Stimulated activated naive CD8-positive, alpha-beta T cell treated with anti-CD3 and anti-CD28 coated beads, Interleukin-15, amount 100 ng/mL, for 72 hours (primary cell): ENCODE data around the gene GPER1.
"Not testable (repeated sequence)": the region's sequence is repeated elsewhere in the genome, so short reads cannot be mapped to it uniquely, and the experiment has no call there.

Source experiments
- ATAC-seq: fragments of 150-1000 bp; cut with Tn5 transposase; 2 replicates; pipeline ENCODE4 v1.10.0; 2021; ENCODE audit warnings: mild to moderate bottlenecking, moderate library complexity
- DNase-seq, 2 donors: peaks; one replicate each; pipeline ENCODE4 v3.0.0; 2021 to 2022
- H3K27ac Mint-ChIP-seq, 2 donors: one replicate each; pipeline ENCODE4 v1.8.0; 2022; ENCODE audit warnings: mild to moderate bottlenecking in 2 of 2, mixed read lengths in 2 of 2, moderate library complexity in 2 of 2
- H3K27me3 Mint-ChIP-seq: one replicate; pipeline ENCODE4 v1.8.0; 2022; ENCODE audit warnings: mixed read lengths
- H3K4me1 Mint-ChIP-seq: one replicate; pipeline ENCODE4 v1.8.0; 2022; ENCODE audit warnings: mild to moderate bottlenecking, mixed read lengths
- H3K4me3 Mint-ChIP-seq, 2 donors: one replicate each; pipeline ENCODE4 v1.8.0; 2022; ENCODE audit warnings: mild to moderate bottlenecking in 2 of 2, mixed read lengths in 2 of 2, moderate library complexity in 1 of 2
- H3K9me3 Mint-ChIP-seq, 2 donors: one replicate each; pipeline ENCODE4 v1.8.0; 2022; ENCODE audit warnings: mixed read lengths in 2 of 2

The GPER1 gene

DNA sequence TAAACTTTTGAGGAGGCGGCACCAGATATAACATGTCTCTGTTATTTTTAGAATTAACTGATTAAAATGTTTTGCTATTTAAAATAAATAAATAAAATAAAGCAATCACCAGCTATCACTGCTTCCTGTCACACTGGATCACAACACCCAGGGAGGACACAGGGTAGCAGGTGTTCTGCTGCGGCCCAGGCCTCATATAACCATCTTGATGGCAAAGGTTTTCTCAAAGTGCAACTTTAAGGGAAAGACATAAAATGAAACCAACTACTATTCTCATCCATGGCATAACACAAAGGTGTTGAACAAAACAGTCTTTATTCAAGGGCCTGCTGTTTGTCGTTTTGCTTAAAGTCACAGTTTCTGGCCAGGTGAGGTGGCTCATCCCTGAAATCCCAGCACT lies 23.2 kb downstream of the GPER1 start:
- DNase-seq, result no peak
- H3K4me1 Mint-ChIP-seq, result peaks cover 13% of the 10 kb centered on the region
- no peaks in the 10 kb centered on the region for H3K27me3 Mint-ChIP-seq
- peaks cover 0 to 6% of the 10 kb centered on the region in 2 donors for H3K9me3 Mint-ChIP-seq
- ATAC-seq, result no peak
- no peak overlapping the region for H3K27ac Mint-ChIP-seq
- H3K4me3 Mint-ChIP-seq, result no peak overlapping the region

DNA sequence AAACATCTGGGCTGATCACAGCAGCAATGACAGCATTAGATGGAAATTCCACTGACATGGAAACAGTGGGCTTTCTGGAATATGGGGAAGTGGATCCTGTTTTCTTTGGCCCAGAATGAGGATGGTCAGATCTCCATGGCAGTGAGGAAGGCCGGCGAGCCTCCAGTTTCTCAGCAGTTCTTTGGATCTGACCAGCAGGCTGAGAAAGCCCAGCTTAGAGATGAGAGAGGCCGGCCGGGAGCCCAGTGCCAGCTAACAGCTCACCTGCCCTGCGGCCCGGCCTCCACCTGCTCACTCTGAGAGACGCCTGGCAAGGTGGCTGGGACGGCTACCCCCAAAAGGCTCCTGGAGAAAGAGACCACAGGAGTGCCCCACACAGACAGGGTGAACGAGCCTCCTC lies 24.2 kb downstream of the GPER1 start:
- Mint-ChIP-seq H3K27ac (no peak overlapping the region), H3K9me3 (peaks cover 0 to 8% of the 10 kb centered on the region in 2 donors), H3K4me3 (no peak overlapping the region), H3K27me3 (no peaks in the 10 kb centered on the region), H3K4me1 (peaks cover 13% of the 10 kb centered on the region)
- DNase-seq, result no peak
- ATAC-seq, result no peak

DNA sequence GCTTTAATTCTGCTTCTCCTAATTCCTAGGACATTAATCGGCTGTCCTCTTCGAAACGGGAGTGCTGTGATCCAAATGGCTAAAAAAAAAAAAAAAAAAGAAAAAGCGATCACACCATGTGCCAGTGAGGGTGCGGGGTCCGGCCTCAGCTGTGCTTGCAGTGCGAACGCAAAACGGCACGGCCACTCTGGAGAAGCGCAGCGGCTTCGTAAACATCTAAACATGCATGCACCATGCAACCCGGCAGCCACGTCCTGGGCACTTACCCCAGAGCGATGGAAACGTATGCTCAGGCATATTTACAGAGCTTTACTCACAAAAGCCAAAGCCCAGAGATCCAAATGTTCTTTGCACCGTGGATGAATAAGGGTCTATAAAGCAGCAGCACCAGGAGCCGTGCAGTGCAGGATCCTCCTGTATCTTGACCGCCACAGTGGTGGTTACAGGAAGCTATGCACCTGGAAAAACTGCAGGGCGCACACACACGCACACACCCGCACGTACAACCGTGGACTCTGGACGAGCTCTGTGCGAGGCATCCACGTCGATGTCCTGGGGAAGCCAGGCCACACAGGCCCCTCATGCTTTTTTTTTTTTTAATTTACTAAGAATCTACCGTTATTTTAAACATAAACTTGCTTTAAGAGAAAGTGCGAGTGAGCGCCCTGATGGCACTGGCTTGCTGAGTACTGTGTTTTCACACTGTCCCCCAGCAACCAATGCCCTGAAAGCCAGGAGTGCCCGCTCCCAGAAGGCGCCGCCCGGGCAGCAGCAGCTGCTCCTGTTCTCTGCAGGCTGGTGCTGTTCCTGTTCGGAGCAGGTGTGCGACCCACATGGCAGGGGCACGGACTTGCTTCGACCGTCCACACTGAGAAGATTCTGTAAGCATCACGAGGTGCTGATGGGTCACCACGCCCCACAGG lies 25.0 kb downstream of the GPER1 start:
- Mint-ChIP-seq H3K4me1 (peaks cover 18% of the 10 kb centered on the region), H3K27ac (peak overlapping the region in 1 of 2 donors; percentile 69), H3K27me3 (no peaks in the 10 kb centered on the region), H3K4me3 (no peak overlapping the region), H3K9me3 (peaks cover 0 to 14% of the 10 kb centered on the region in 2 donors)
- DNase-seq (no peak), ATAC-seq (no peak)

DNA sequence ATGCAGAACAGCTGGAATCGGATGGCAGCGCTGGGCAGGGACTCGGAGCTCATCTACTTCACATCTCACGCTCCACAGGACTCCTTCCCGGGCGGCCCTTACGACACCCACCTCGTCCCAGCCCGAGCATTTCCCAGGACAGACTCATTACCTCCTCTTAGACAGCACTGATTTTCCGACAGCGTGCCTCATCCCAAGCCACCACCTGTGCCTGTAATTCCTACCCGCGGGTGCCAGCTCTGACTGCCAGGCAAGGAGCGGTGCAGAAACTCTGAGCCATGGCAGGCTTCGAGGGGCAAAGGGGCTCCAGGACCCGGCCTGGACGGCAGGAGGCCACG lies 25.6 kb downstream of the GPER1 start:
- no peak for DNase-seq
- Mint-ChIP-seq H3K9me3 (peaks cover 0 to 16% of the 10 kb centered on the region in 2 donors), H3K27me3 (no peaks in the 10 kb centered on the region), H3K4me3 (no peak overlapping the region), H3K4me1 (peaks cover 25% of the 10 kb centered on the region), H3K27ac (no peak overlapping the region)
- ATAC-seq, result no peak

DNA sequence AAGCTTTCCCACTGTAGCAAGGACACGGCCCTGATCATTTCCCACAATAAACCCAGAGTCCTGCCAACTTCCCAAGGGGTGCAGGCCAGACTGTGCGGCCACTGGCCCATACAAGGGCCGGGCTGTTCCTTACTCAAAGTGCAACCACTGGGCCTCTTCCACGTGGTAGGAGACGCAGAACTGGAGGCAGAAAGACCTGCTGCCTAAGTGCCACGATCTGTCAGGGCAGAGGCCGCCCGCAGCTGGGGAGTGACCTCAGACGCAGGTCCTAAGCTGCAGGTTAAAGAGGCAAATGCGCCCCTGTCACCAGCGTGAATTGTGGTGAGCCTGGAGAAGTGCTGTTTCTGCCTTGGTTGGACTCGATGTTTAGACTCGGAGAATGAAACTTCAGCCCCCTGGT lies 26.2 kb downstream of the GPER1 start:
- Mint-ChIP-seq H3K27me3 (no peaks in the 10 kb centered on the region), H3K9me3 (peaks cover 0 to 16% of the 10 kb centered on the region in 2 donors), H3K4me1 (peaks cover 29% of the 10 kb centered on the region), H3K27ac (no peak overlapping the region), H3K4me3 (no peak overlapping the region)
- DNase-seq, result no peak
- ATAC-seq, result no peak

DNA sequence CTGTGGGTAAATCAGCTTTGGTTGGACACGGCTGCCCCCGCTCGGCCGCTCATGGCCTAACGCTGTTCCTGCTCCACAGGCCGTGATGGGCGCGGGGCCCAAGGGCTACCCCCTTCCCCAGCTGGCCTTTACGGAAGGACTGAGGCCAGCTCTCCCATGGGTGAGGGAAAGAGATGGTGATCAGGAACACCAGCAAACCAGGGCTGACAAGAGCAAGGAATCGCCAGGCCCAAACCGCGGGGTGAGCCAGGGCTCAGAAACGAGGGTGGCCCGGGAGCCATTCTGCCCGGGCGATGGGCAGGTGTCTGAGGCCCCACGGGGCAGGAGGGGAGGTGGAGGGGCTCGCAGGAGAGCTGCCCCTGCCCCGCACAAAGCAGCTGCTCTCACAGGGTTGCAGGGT lies 26.6 kb downstream of the GPER1 start:
- no peak for ATAC-seq
- peaks cover 0 to 16% of the 10 kb centered on the region in 2 donors for H3K9me3 Mint-ChIP-seq
- H3K4me3 Mint-ChIP-seq, result no peak overlapping the region
- H3K27ac Mint-ChIP-seq, result no peak overlapping the region
- DNase-seq, result no peak
- peaks cover 33% of the 10 kb centered on the region for H3K4me1 Mint-ChIP-seq
- H3K27me3 Mint-ChIP-seq, result no peaks in the 10 kb centered on the region

DNA sequence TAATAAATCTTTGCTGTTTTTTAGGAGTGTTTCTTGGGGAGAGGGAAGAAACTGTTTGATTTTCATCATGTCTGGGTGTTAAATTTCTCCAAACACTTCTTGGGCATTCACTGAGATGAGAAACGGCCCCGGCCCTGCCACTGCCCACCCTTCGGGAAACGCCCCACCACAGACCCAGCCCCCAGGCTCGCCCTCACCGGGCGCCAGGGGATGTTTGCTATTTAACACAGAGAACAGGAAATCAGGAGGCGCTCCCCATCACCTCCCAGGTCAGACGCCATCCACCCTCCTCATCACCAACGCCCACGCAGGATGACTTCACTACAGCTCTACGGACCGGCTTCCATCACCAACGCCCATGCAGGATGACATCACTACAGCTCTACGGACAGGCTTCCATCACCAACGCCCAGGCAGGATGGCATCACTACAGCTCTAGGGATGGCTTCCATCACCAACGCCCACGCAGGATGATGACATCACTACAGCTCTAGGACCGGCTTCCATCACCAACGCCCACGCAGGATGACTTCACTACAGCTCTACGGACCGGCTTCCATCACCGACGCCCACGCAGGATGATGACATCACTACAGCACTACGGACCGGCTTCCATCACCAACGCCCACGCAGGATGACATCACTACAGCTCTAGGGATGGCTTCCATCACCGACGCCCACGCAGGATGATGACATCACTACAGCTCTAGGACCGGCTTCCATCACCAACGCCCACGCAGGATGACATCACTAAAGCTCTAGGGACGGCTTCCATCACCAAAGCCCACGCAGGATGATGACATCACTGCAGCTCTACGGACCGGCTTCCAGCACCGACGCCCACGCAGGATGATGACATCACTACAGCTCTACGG lies 27.5 kb downstream of the GPER1 start:
- H3K27me3 Mint-ChIP-seq, ATAC-seq: not testable (repeated sequence)
- Mint-ChIP-seq H3K27ac (peak overlapping the region in 1 of 2 donors; percentile 94), H3K4me1 (peaks cover 34% of the 10 kb centered on the region), H3K9me3 (peaks cover 0 to 16% of the 10 kb centered on the region in 2 donors), H3K4me3 (peak overlapping the region in 1 of 2 donors; percentile 41)
- DNase-seq, result peak in 1 of 2 donors; percentile 36

DNA sequence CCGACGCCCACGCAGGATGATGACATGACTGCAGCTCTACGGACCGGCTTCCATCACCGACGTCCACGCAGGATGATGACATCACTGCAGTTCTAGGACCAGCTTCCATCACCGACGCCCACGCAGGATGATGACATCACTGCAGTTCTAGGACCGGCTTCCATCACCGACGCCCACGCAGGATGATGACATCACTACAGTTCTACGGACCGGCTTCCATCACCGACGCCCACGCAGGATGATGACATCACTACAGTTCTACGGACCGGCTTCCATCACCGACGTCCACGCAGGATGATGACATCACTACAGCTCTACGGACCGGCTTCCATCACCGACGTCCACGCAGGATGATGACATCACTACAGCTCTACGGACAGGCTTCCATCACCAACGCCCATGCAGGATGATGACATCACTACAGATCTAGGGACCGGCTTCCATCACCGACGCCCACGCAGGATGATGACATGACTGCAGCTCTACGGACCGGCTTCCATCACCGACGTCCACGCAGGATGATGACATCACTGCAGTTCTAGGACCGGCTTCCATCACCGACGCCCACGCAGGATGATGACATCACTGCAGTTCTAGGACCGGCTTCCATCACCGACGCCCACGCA lies 28.6 kb downstream of the GPER1 start:
- Mint-ChIP-seq H3K4me1 (peaks cover 34% of the 10 kb centered on the region), H3K9me3 (peaks cover 0 to 16% of the 10 kb centered on the region in 2 donors)
- not testable (repeated sequence) for ATAC-seq, H3K27me3 Mint-ChIP-seq, H3K4me3 Mint-ChIP-seq, DNase-seq, H3K27ac Mint-ChIP-seq

DNA sequence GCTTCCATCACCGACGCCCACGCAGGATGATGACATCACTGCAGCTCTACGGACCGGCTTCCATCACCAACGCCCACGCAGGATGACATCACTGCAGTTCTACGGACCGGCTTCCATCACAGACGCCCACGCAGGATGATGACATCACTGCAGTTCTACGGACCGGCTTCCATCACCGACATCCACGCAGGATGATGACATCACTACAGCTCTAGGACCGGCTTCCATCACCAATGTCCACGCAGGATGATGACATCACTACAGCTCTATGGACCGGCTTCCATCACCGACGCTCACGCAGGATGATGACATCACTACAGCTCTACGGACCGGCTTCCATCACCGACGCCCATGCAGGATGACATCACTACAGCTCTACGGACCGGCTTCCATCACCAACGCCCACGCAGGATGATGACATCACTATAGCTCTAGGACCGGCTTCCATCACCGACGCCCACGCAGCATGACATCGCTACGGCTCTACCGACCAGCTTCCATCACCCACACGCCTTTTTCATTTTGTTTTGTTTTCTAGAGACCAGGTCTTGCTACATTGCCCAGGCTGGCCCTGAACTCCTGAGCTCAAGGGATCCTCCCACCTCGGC lies 29.5 kb downstream of the GPER1 start:
- no peaks in the 10 kb centered on the region for H3K27me3 Mint-ChIP-seq
- peak overlapping the region in 1 of 2 donors; percentile 87 for H3K27ac Mint-ChIP-seq
- H3K9me3 Mint-ChIP-seq, result peaks cover 0 to 16% of the 10 kb centered on the region in 2 donors
- H3K4me1 Mint-ChIP-seq, result peaks cover 34% of the 10 kb centered on the region
- DNase-seq (no peak), ATAC-seq (no peak)
- no peak overlapping the region for H3K4me3 Mint-ChIP-seq

DNA sequence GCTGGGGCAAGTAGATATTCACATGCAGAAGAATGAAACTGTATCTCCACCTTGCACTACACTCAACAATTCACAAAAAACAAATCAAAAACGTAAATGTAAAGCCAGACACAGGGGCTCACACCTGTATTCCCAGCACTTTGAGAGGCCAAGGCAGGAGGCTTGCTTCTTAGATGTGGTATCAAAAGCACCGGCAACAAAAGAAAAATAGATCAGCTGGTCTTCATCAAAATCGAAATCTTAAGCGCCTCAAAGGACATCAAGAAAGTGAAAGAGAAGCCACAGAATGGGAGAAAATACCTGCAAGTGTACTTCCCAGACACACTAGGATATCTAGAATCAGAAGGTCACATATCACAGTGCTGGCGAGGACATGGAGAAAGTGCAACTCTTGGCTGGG lies 31.3 kb downstream of the GPER1 start:
- Mint-ChIP-seq H3K27me3 (no peaks in the 10 kb centered on the region), H3K9me3 (peaks cover 0 to 16% of the 10 kb centered on the region in 2 donors), H3K4me3 (no peak overlapping the region), H3K4me1 (peaks cover 34% of the 10 kb centered on the region), H3K27ac (peak overlapping the region; percentile 27 to 76)
- ATAC-seq (no peak), DNase-seq (no peak)

DNA sequence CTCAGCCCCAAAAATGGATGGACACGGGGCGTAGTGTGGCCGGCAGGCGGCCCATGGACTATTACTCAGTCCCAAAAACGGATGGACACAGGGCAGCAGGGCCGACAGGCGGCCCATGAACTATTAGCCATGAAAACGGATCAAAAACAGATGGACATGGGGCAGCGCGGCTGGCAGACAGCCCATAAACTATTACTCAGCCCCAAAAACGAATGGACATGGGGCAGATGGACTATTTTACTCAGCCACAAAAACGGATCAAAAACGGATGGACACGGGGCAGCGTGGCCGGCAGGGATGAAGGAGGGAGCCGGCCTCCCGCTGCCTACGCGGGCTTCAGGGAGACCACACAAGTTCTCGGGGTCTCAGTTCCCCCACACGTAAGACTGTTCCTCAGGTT lies 32.9 kb downstream of the GPER1 start:
- Mint-ChIP-seq H3K4me1 (peaks cover 23% of the 10 kb centered on the region), H3K4me3 (no peak overlapping the region), H3K27ac (no peak overlapping the region), H3K9me3 (peaks cover 0 to 13% of the 10 kb centered on the region in 2 donors), H3K27me3 (no peaks in the 10 kb centered on the region)
- ATAC-seq (no peak), DNase-seq (no peak)

DNA sequence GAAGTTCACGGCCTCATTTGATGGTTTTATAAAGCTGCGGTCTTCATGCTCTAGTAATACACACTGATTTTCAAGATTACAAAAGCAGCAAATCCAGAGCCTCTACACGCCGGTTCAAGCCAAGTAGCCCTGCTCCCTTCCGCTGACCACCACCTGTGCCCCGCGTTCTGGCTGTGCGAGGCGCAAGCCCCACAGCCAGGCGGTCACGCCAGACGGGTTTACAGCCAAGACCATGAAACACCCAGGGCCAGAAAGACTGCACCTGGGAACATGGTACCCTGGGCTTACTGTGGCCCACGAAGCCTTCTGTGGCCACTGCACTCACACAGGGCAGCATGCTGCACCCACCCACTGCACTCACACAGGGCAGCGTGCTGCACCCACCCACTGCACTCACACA lies 33.6 kb downstream of the GPER1 start:
- Mint-ChIP-seq H3K4me1 (peaks cover 21% of the 10 kb centered on the region), H3K4me3 (no peak overlapping the region), H3K27me3 (no peaks in the 10 kb centered on the region), H3K9me3 (peaks cover 0 to 8% of the 10 kb centered on the region in 2 donors), H3K27ac (no peak overlapping the region)
- ATAC-seq, result no peak
- DNase-seq, result no peak

DNA sequence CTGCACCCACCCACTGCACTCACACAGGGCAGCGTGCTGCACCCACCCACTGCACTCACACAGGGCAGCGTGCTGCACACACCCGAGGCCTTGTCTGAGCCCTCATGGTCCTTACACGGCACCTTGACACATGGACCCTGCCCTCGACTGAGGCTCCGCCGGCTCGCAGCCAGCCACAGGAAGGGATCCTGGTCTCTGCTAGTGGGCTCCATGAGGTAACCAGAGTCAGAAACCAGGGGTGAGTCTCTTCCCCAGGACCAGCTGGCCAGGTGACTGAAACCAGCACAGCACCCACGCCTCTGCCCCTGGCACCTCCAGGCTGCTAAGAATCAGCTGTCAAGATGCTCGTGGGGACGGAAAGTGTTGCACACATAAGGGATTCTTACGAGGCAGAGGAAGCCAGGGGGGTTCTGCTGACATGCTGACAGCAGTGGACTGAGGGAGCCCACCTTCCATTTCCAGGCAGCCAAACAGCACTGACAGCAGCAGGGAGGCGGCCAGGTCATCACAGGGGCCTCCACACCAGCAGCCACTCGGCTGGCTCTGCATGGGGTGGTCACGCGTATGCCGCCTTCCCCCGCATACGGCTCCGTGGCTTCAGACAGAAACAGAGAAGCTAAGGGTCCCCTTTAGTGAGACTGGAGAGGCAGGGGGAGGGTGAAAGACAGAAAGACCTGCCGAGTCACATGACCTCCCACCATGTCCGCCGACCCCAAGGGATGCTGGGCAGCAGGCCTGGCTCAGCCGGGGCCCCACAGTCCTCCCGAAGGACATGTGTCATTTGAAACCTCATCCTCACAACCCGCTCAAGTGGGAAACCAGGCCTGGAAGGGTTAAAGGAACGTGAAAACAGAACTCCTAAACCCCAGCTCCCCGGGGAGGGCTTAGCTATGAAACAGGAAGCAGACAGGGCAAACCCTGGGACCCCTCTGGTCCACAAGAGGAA lies 34.2 kb downstream of the GPER1 start:
- Mint-ChIP-seq H3K27ac (no peak overlapping the region), H3K4me3 (no peak overlapping the region), H3K4me1 (peaks cover 21% of the 10 kb centered on the region), H3K9me3 (peaks cover 0 to 8% of the 10 kb centered on the region in 2 donors), H3K27me3 (no peaks in the 10 kb centered on the region)
- DNase-seq (no peak), ATAC-seq (peak; percentile 39)

DNA sequence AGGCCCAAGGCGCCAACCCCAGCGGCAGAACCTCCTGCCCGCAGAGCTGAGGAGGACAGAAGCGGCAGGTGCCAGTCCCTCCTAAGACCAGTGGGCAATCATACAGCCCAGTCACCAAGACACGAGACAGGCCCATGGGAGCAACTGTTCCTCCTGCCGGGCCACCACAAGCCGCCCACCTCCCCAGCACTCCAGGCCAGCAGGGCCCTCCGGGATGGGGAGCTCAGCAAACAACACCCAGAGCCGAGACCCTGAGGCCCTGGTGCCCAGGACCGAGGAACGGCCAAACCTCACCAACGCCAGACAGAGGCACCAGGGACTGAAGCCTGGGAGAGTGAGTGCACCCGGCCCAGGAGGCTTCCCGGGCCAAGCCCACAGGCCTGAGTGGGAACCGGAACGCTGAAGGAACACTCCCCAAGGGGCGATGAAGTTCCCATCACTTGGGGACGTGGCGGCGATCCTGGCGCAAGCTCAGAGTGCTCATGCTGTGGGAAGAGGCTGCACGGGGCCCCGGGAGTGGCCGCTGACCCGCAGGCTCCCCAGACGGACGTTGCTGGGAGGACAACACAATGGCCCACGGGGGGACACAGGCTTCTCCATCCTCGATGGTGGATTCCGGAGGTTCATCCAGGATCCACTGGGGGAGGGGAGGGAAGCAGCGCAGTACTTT lies 35.1 kb downstream of the GPER1 start:
- Mint-ChIP-seq H3K4me1 (peaks cover 15% of the 10 kb centered on the region), H3K4me3 (no peak overlapping the region), H3K9me3 (peaks cover 0 to under 1% of the 10 kb centered on the region in 2 donors), H3K27ac (no peak overlapping the region), H3K27me3 (no peaks in the 10 kb centered on the region)
- no peak for ATAC-seq
- no peak for DNase-seq
